ENCODE measurements around the gene ANKS1A.

DNA sequence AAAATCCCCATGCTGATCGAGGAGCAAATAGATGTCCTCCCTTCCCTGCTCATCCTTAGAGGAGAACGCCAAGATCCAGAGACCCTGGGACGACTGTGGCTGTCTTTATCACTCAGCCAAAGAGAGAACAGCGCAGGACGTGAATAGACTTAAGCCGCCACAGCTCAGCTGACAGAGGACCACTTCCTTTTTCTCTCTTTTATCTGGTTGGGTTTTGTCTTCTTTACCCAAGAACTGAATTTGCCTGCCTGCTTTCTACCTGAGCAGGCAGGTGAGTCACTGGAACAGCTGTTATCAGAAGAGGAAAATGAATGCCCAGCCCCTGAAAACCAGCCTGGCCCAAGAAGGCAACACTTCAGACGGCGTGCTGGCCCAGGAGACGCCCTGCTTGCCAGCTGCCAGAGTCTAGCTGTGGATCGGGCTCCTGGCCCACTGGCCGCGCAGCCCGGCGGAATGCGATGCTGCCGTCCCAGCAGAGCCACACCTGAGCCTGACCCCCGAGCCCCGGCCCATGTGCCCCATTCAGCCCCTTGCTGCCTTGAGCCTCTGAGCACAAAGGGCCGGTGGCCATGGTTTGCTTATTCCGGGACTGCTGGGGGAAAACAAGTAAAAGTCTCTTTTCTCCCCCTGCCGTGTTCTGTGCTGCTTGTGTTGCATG lies 169.9 kb downstream of the ANKS1A start:
- TF ChIP-seq, protein P1, sequence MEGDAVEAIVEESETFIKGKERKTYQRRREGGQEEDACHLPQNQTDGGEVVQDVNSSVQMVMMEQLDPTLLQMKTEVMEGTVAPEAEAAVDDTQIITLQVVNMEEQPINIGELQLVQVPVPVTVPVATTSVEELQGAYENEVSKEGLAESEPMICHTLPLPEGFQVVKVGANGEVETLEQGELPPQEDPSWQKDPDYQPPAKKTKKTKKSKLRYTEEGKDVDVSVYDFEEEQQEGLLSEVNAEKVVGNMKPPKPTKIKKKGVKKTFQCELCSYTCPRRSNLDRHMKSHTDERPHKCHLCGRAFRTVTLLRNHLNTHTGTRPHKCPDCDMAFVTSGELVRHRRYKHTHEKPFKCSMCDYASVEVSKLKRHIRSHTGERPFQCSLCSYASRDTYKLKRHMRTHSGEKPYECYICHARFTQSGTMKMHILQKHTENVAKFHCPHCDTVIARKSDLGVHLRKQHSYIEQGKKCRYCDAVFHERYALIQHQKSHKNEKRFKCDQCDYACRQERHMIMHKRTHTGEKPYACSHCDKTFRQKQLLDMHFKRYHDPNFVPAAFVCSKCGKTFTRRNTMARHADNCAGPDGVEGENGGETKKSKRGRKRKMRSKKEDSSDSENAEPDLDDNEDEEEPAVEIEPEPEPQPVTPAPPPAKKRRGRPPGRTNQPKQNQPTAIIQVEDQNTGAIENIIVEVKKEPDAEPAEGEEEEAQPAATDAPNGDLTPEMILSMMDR (conservative IDR thresholded peaks at IDR 0.05), result no peak
- no peak for TF ChIP-seq ZFX (IDR thresholded peaks at IDR 0.05)

Data from C4-2B (cell line).